ENCODE data around the gene SERPINA10. TPM values are rescaled to one million over a fixed set of nuclear protein-coding genes. Genes with fewer than 3 reads are reported as not detected.

The SERPINA10 gene
- total and polyA plus RNA-seq, 2 donors (not counting 3 experiments of a cell fraction or from before 2014, with no cell fraction given): not detected

- Histone ChIP-seq H3K79me2 (ENCODE audit: control insufficient read depth, insufficient read depth, low read length) (no peaks in the 10 kb centered on the region), H3K4me3 (replicated peaks in 1 of 3; ENCODE audit: insufficient read depth in 1 of 3, low read depth in 1 of 3, low read length in 3 of 3) (no peak overlapping the region), H3K27ac (ENCODE audit: insufficient read depth, low read depth, low read length) (no peak overlapping the region), H3K9me3 (replicated peaks; ENCODE audit: control insufficient read depth, insufficient read depth, low read length) (no peaks in the 10 kb centered on the region), H3K4me2 (ENCODE audit: insufficient read depth, low read length) (no peak overlapping the region), H3K36me3 (ENCODE audit: control insufficient read depth in 2 of 2, extremely low read depth in 1 of 2, insufficient read depth in 2 of 2, low read length in 2 of 2) (no peaks in the 10 kb centered on the region), H3K9me1 (replicated peaks; ENCODE audit: control insufficient read depth, extremely low read depth, insufficient read depth, low read length) (no peaks in the 10 kb centered on the region), H4K20me1 (replicated peaks; ENCODE audit: control insufficient read depth, extremely low read depth, insufficient read depth, low read length) (no peaks in the 10 kb centered on the region), H3K4me1 (ENCODE audit: control insufficient read depth, extremely low read depth, insufficient read depth, low read length) (no peaks in the 10 kb centered on the region), H3K9ac (replicated peaks; ENCODE audit: extremely low read depth, insufficient read depth, low read length) (no peak overlapping the region), H3K27me3 (ENCODE audit: control insufficient read depth in 2 of 2, insufficient read depth in 2 of 2, low read length in 2 of 2) (no peaks in the 10 kb centered on the region), H2AFZ (ENCODE audit: low read depth, low read length) (no peak overlapping the region)
- CTCF ChIA-PET: no interaction called here
- no peak for FAIRE-seq
- POLR2A ChIA-PET: no interaction called here
- intact Hi-C loops (cut with micrococcal nuclease) (no loop called here), dilution Hi-C loops (cut with MboI; ENCODE audit: extremely low pct_ligation_motif_present, low sequenced_read_pairs) (no loop called here)
- TF ChIP-seq CTCF (IDR thresholded peaks at IDR 0.05; ENCODE audit: extremely low read depth in 1 of 2, insufficient read depth in 1 of 2, low read depth in 1 of 2, low read length in 2 of 2): no peak
- no peak for TF ChIP-seq POLR2A (IDR thresholded peaks at IDR 0.05; ENCODE audit: low read depth, low read length)
- no TSS peak for BruUV-seq (replicated peaks)
- DNase-seq (ENCODE audit: low read depth, low spot score): no peak
These were observed 8.8 kb downstream of the SERPINA10 start for GRCh38 chr14:94284221-94284620.

- H3K4me2 ChIP-seq (ENCODE audit: insufficient read depth, low read length): no peak overlapping the region
- no peaks in the 10 kb centered on the region for H3K9me1 ChIP-seq (replicated peaks; ENCODE audit: control insufficient read depth, extremely low read depth, insufficient read depth, low read length)
- H3K9ac ChIP-seq (replicated peaks; ENCODE audit: extremely low read depth, insufficient read depth, low read length): no peak overlapping the region
- no peak for TF ChIP-seq FOS (IDR thresholded peaks at IDR 0.05; ENCODE audit: borderline replicate concordance, insufficient read depth, low read length)
- no peak for TF ChIP-seq MYC (IDR thresholded peaks at IDR 0.05; ENCODE audit: low read depth, low read length)
- TF ChIP-seq EZH2 (IDR thresholded peaks at IDR 0.05; ENCODE audit: borderline replicate concordance, low read depth, low read length, severe bottlenecking): no peak
- TF ChIP-seq MAX (IDR thresholded peaks at IDR 0.05; ENCODE audit: insufficient read depth, insufficient read length): no peak
- no peak for TF ChIP-seq POLR2A (IDR thresholded peaks at IDR 0.05; ENCODE audit: low read depth, low read length)
- no peak for TF ChIP-seq GATA2 (IDR thresholded peaks at IDR 0.05; ENCODE audit: insufficient read depth, insufficient read length, low read depth, low read length)
- TF ChIP-seq JUN (IDR thresholded peaks at IDR 0.05; ENCODE audit: borderline replicate concordance, insufficient read depth, insufficient read length, low read depth): no peak
- no peak for TF ChIP-seq CTCF (IDR thresholded peaks at IDR 0.05; ENCODE audit: extremely low read depth in 1 of 2, insufficient read depth in 1 of 2, low read depth in 1 of 2, low read length in 2 of 2)
- TF ChIP-seq POLR2AphosphoS5 (IDR thresholded peaks at IDR 0.05; ENCODE audit: insufficient read depth, low read depth, low read length): no peak
- intact Hi-C loops (cut with micrococcal nuclease) (no loop called here), dilution Hi-C loops (cut with MboI; ENCODE audit: extremely low pct_ligation_motif_present, low sequenced_read_pairs) (no loop called here)
- no peaks in the 10 kb centered on the region for H3K27me3 ChIP-seq (ENCODE audit: control insufficient read depth in 2 of 2, insufficient read depth in 2 of 2, low read length in 2 of 2)
- H2AFZ ChIP-seq (ENCODE audit: low read depth, low read length): no peak overlapping the region
- DNase-seq (ENCODE audit: low read depth, low spot score) (no peak), FAIRE-seq (no peak)
- H3K36me3 ChIP-seq (ENCODE audit: control insufficient read depth in 2 of 2, extremely low read depth in 1 of 2, insufficient read depth in 2 of 2, low read length in 2 of 2): no peaks in the 10 kb centered on the region
- H3K79me2 ChIP-seq (ENCODE audit: control insufficient read depth, insufficient read depth, low read length): no peaks in the 10 kb centered on the region
- ChIA-PET POLR2A (no interaction called here), CTCF (no interaction called here)
- H4K20me1 ChIP-seq (replicated peaks; ENCODE audit: control insufficient read depth, extremely low read depth, insufficient read depth, low read length): no peaks in the 10 kb centered on the region
- BruUV-seq (replicated peaks): no TSS peak
- H3K9me3 ChIP-seq (replicated peaks; ENCODE audit: control insufficient read depth, insufficient read depth, low read length): no peaks in the 10 kb centered on the region
- no peaks in the 10 kb centered on the region for H3K4me1 ChIP-seq (ENCODE audit: control insufficient read depth, extremely low read depth, insufficient read depth, low read length)
- H3K4me3 ChIP-seq (replicated peaks in 1 of 3; ENCODE audit: insufficient read depth in 1 of 3, low read depth in 1 of 3, low read length in 3 of 3): no peak overlapping the region
- no peak overlapping the region for H3K27ac ChIP-seq (ENCODE audit: insufficient read depth, low read depth, low read length)
These were observed 9.9 kb downstream of the SERPINA10 start for GRCh38 chr14:94282991-94283723.

Measured in endothelial cell of umbilical vein (primary cell).